Skin of body (tissue), 2 donors: ENCODE results near the gene C5orf46. TPM values are rescaled to one million over a fixed set of nuclear protein-coding genes. Genes with fewer than 3 reads are reported as not detected.
"Not testable (repeated sequence)": the region's sequence is repeated elsewhere in the genome, so short reads cannot be mapped to it uniquely, and the experiment has no call there.

Experiments
- DNase-seq: peaks from one replicate; lab custom pipeline; 2025; lab: John Stamatoyannopoulos, UW
- total RNA-seq: library from RNA; depleted of rRNA; stranded (reverse); fragments of >200 nt; gene quantifications from one replicate; pipeline ENCODE4 v1.2.3, GENCODE V29; 2014

The C5orf46 gene
- total RNA-seq, 1 donor from 2014 or later, result 5.0 TPM

DNA sequence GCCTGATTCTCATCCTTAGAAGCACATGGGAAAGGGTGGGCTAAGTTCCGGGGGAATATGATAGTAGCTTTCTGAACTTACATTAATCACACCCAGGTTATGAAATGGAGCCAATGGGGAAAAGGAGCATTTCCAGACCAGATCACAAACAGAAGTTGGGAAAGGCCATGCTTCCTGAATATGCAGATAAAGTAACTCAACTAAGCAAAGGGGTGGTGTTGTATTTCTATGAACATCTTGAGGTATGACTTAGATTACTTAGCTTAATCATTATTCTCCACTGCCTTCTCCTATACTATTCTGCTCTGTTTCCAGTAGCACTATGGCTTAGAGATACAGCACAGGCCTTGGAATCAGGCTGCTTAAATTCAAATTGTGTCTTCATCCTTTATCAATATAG is 10.5 kb downstream of the C5orf46 start:
- no peak for DNase-seq

DNA sequence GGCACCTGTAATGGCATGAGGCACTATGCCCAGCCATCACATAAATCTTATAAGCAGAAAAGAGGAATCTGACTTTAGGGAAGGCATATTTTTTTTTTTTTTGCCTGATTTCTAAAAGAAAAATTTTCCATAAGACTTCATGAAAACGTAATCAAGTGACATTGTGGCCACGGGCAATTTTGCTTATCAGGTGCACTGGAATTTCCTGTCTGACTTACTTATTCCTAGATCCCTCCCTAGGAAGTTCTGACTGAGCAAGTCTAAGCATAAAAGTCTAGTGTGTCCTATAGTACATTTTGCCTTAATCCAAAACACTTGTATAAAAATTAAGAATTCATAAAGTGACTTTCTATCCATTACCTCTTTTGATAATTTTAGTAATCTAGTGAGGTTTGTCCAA is 12.5 kb downstream of the C5orf46 start:
- DNase-seq, result peak; percentile 13

DNA sequence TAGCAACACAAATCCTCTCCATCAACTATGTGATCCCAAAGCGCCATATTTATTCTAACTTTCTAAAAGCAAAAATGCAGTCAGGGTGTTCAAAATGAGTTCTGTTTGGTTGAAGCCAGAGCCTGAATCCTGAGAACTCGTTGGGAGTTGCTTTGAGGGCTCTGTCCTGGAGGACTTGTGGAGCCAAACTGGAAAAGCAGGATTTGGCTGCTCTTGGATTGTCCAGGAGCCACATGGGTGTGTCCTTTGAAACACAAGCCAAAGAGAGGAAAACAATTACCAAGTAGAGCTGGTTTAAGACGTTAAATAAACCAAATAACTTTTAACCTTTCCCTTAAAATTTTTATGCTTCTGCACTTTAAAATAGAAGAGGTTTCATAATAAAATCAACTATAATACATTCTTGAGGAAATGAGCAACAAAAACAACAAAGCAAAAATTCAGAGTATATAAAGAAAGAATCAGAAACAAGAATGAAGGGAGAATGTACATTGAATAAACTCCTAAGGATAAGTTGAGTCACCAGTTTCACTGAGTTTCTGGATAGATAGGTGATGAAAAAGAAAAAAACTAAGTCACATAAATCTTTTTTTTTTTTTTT is 13.5 kb downstream of the C5orf46 start:
- DNase-seq, result no peak

DNA sequence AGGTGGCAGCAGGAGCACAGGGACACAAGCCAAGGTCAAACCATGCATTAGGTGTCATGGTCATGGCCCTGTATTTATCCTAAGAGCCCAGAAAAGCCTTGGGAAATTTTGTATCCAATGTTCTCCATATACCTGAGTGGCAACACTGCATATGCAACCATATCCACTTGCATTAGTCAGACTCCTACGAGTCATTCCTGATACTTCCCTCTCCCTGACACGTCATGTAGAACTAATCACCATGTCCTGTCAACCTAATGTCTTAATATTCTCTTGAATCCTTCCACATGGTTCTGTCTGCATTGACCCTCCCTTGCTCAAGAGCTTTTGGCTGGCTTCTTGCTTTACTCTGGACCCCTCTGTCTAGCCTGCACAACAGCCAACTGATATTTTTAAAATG is 18.4 kb downstream of the C5orf46 start:
- no peak for DNase-seq

DNA sequence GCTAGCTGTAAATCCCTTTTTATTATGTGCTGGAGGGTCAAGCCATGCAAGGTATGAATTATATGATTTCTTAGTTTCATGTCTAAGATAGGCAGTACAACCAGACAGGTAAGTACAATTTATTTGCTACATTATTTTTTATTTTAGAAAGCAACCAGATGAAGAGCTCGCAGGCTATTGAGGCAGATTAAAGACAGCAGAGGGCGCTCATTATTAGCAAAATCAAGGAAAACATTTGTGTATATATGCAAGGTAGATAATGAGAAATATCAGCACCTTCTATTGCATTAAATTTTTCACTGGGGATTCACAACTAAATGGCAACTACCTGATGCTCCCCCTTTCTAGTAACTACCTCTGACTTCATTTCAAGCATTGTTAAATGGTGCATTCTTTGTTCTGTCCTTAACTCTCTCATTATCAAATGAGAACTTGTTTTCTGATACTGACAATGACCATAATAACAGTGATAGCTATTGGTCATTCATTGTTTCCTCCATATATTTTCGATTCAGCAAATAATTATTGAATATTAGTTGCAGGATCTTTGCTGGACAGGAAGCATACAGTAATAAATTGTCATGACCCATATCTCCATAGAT is 19.2 kb downstream of the C5orf46 start:
- no peak for DNase-seq

DNA sequence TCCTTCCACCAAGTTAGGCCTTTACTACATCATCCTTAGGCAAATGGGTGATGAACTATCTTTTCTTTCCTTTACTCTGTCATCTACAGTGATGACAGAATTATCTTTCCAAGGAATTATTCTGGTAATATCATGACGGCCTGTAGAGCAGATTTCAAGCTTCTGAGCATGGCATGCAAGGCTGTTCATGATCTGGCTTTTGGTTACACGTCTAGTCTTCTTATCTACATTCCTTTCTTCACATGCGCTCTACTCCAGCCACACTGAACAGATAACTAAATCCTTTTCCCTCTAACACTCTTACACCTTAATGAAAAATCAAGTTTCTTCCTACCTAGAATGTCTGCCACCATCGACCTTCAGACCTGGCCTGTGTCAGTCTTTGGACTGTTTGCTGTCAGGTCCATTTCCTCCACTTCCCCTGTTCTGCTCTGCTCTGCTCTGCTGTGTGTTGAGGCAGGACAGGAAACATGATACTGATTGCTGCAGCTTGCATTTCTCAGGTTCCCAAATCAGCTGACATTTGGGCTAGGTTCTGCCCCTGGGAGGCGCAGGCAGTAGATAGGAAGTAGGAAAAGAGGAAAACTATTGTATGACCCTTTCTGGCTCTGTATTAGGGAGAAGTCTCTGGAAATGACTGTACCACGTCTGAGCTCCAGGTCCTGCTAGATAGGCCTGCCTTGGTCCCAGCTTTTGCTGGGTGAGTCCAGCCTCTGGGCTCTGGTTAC is 23.6 kb downstream of the C5orf46 start:
- DNase-seq, result no peak

DNA sequence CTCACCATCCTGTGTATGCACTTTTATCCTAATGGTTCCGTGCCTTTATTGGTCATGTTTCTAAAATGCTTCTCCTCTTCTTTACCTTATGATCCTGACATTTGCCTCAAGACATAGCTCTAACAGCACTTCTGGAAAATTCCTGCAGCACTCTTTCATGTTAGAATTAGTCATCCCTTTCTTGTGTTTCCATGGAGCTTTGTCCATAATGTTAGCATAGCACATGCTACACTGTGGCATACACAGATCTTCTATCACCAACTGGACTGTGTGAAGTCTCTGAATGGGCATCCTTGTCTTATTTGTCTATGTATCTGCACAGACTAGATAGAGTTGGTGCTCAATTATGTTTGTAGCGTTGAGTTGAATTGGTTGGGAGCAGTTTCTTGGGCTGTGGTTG is 25.9 kb downstream of the C5orf46 start:
- DNase-seq, result no peak

DNA sequence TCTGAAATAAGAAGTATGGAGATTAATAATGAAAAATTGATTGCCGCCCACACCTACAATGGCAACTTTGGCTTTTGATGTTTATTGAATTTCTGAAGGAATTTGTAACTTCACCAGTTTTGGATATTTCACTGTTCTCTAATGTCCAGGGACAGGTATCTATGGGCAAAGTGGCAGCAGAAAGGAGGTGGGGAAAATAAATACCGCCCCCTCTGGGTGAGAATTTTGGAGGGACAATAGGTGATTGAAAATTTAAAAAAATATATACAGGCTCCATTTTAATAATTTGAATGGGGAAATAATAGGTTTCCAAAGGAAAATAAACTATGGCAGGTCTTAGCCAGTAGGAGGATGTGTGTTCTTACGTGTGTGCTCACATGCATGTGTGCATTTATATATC is 26.6 kb downstream of the C5orf46 start:
- DNase-seq, result no peak

DNA sequence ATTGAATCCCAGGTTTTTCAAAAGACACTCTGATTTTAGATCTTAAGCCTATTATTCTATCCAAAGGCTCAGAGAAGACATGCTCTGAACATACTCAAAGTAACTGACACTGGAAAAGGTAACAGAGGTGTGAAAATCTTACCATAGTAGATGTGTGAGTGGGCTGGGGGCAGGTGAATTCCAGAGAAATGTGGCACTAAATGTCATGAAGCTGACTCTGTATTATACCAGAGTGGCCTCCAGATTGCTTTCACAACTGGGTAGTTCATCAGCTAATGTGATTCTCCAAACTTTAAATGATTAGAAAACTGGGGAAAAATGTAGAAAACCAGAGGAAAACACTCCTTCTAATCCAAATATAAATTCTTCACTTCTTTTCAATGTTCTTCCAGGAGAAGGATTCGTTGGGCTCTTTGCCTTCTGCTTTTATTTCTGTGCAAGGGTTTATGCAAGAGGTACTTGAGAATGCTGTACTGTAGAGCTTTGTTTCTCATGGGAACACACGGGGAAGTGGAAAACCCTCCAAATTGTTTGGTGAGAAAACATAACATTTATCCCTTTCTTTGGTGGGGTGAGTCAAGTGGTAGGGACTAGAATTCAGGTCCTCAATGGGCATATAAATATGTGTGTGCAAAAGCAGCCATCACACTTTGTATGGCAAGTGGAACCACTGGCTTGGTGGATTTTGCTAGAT is 28.1 kb downstream of the C5orf46 start, which contains the start of gene SCGB3A2:
Gene SCGB3A2 (plus strand): TSS at position 646 of the 694 bp plus-strand sequence. CDS start 93 bp downstream, outside the sequence.
- DNase-seq, result no peak

DNA sequence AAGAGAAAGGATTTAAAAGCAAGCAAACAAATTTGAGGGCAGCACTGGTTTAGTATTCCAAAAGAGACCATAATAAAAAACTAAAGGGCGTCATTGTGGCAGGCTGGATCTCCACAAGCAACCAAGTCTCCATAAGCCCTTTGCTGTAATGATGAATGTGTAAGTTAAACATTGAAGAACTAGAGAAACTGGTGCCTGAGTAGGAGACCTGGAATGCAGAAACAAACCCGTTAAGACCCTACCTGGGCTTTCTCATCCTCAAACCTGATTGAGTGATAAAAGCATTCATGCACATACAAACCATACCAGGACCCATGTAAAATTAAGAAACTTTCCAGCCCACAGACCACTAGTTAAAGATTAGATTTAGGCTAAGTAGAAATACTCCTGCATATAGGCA is 29.7 kb downstream of the C5orf46 start:
- DNase-seq, result no peak

DNA sequence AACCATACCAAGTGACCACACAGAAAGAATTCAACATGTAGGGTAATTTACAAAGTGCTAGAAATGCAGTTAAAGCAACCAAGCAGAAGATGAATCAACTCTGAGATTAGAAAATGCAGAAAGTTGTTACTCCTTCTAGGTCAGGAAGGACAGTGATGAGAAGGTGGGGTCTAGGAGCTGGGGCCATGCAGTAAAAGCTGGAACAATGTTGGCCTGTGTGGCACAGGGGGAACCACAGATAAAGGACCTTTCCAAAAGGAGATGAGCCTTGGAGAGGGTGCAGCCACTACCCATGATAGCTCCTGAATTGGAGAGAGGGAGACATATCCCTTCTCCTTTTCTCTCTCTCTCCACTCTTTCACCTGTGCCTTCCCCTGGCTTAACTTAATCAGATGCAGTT is 30.2 kb downstream of the C5orf46 start:
- no peak for DNase-seq

DNA sequence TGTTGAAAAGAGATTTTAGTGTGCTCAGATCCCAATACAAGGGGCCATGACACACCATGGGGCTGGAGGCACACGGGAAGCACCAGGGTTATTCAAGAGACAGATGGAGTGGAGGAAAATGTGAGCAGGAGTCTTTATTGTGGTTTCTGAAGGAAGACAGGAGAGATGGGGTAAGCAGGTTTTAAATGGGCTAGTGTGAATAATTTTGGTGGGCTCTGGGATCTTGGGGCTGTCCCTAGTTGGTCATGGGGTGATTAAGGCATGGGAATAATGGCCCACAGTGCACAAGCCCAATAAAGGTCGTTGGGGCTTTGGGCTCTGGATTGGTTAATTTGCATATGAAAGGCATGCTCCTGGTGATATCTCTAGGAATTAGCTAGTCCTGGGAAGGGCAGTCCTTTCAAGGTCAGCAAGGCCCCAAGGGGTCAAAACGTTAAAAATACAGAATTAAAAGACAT is 31.4 kb downstream of the C5orf46 start:
- DNase-seq, result no peak

DNA sequence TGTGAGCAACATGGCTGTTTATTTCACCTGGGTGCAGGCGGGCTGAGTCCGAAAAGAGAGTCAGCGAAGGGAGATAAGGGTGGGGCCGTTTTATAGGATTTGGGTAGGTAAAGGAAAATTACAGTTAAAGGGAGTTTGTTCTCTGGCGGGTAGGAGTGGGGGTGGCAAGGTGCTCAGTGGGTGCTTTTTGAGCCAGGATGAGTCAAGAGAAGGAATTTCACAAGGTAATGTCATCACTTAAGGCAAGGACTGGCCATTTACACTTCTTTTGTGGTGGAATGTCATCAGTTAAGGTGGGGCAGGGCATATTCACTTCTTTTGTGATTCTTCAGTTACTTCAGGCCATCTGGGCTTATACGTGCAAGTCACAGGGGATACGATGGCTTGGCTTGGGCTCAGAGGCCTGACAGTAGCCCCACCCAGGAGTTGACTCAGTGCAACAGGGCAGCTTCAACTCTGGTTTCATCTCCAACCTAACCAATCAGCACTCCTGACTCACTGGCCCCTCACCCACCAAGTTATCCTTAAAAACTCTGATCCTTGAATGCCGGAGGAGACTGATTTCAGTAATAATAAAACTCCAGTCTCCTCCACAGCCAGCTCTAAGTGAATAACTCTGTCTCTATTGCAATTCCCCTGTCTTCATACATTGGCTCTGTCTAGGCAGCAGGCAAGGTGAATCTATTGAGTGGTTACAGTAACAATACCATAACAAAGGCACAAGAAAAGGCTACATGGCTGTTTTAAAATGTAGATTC is 32.0 kb downstream of the C5orf46 start:
- DNase-seq, result not testable (repeated sequence)

DNA sequence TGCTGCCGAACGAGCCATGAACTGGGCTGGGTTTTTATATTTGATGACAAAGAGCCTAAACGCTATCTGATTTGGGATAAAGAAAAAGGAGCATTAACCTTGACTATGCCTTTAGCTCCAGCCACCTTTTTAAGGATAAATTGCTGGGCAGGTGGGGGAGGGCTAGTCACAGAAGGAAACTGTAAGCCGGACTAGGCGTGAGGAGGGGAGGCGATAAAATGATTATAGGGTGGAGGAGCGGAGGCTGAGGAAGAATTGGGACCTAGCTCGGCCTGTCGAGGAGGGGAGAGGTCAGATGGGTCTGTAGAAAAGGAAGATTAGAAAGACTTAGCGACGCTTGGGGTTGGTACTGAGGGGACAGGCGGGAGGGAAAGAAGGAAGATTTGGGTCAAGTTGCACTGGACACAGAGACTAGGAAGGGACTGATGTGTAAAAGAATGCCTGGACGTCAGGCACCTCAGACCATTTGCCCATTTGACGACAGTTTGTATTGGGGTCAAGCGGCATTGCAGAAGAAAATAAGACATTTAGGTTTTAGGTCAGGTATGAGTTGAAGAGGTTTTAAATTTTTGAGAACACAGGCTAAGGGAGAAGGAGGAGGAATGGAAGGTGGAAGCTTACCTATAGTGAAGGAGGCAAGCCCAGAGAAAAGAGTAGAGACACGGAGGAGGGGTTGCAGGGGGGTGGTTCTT is 33.4 kb downstream of the C5orf46 start:
- not testable (repeated sequence) for DNase-seq

DNA sequence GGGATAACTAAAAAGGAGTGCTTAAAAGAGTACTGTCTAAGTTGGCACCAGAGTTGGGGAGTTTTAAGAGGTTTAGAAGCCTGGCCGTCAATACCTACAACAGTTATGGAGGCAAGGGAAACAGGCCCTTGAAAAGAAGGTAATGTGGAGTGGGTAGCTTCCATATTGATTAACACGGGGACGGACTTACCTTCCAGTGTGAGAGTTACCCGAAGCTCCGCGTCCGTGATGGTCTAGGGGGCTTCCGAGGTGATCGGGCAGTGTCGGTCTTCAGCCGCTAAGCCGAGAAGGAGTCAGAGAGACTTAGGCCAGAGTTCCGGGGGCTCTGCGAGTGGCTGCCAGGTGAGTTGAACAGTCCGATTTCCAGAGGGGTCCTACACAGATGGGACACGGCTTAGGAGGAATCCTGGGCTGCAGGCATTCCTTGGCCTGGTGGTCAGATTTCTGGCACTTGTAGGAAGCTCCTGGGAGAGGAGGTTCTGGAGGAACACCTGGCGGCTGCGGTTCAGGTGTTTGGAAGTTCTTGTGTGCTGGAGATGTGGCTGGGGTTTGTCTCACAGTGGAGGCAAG is 34.3 kb downstream of the C5orf46 start:
- DNase-seq, result not testable (repeated sequence)

DNA sequence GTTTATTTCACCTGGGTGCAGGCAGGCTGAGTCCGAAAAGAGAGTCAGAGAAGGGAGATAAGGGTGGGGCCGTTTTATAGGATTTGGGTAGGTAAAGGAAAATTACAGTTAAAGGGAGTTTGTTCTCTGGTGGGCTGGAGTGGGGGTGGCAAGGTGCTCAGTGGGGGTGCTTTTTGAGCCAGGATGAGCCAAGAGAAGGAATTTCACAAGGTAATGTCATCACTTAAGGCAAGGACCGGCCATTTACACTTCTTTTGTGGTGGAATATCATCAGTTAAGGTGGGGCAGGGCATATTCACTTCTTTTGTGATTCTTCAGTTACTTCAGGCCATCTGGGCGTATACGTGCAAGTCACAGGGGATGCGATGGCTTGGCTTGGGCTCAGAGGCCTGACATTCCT is 36.4 kb downstream of the C5orf46 start:
- DNase-seq, result not testable (repeated sequence)

DNA sequence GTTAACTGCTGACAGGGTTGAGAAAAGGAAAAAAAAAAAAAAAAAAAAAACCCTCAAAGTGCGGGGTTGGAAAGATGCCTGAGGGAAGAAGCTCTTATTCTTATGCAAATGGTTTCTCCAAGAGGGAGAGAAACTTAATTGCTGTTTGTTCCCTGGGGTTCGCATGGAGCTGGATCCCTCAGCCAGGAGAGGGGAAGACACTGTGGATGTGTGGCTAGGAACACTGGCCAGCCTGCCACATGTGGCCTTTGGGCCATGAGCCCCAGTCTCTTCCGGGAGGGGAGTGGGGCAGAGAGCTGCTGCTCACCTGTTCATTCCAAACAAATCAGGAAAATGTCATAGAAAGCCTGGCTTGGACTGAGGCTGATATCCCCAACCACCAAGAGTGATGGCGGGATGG is 37.2 kb downstream of the C5orf46 start:
- DNase-seq, result no peak

DNA sequence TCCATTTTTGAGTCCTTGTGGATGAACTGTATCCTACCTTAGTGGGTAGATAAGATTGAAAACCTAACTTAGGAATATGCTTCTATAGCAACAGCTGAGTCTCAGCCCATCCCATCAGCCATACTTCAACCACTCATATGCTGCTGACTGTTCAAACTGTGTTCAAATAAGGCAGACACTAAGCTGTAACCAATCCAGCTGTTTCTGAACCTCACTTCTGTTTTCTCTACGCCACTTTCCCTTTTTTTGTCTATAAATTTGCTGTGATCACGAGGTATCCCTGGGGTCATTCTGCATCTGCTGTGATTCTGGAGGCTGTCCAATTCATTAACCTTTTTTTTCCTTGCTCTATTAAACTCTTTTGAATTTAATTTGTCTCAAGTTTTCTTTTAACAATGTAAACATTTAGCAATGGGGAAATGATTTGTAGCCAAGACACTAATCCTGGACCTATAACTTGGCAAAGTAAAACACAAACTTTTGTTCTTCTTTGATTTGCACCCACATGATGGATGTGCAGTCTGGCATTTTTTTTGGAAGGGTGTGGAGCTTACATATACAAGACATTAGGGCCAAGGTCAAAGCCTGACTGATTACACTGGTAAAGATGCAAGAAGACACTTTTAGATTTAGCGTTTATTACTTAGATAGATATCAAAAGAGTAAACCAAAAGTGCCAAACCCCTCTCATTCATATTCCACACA is 42.7 kb downstream of the C5orf46 start:
- DNase-seq, result no peak

DNA sequence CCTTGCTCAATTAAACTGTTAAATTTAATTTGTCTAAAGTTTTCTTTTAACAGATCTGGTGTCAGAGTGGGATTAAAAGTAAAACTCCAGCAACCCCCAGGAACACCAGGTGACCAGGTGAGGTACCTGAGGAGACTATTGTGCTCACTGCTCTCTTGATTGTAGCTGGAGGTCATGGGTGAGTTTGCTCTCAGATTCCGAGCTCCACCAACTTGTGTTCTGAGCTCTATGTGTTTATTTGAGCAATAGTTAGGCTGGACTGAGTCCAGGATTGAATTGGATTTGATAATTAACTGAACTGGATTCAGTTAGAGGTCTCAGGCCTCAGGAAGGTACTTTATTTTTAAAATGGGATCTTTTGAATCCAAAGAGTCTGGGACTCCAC is 45.7 kb downstream of the C5orf46 start:
- DNase-seq, result no peak
